H1 (cell line): Measurements from ENCODE around the gene DCAF17. TPM values are rescaled to one million over a fixed set of nuclear protein-coding genes. Genes with fewer than 3 reads are reported as not detected.

Source experiments
- BRCA1 ChIP-seq: IDR thresholded peaks from 2 replicates; pipeline ENCODE4 v1.6.1; 2012; ENCODE audit warnings: low read depth, low read length, improper control_type of control experiment
- CTBP2 ChIP-seq: IDR thresholded peaks from 2 replicates; pipeline ENCODE4 v1.7.0; 2011; ENCODE audit warnings: borderline replicate concordance, mild to moderate bottlenecking, moderate library complexity, mixed read lengths, low read length; ENCODE audit not compliant: insufficient read depth, insufficient read length
- HDAC2 ChIP-seq, 2 experiments: fragments of 300-600 bp in 1 of 2; sonication (generic) in 1 of 2; IDR thresholded peaks; 2 replicates each; pipeline ENCODE4 v1.6.1; 2011 to 2012; ENCODE audit warnings: low read depth in 2 of 2, low read length in 2 of 2, mild to moderate bottlenecking in 2 of 2, moderate library complexity in 2 of 2, borderline replicate concordance in 1 of 2, inconsistent platforms in 1 of 2
- JUN ChIP-seq: IDR thresholded peaks from 2 replicates; pipeline ENCODE4 v1.6.1; 2011; ENCODE audit warnings: low read depth, mild to moderate bottlenecking, improper control_type of control experiment, low read length
- NANOG ChIP-seq: IDR thresholded peaks from 2 replicates; pipeline ENCODE4 v1.6.1; 2011; ENCODE audit warnings: low read length, low read depth, mild to moderate bottlenecking, inconsistent platforms; ENCODE audit not compliant: insufficient read depth, poor library complexity, severe bottlenecking
- POLR2AphosphoS5 ChIP-seq: IDR thresholded peaks from 2 replicates; pipeline ENCODE4 v1.6.1; 2011; ENCODE audit warnings: low read depth, low read length
- POU5F1 ChIP-seq: IDR thresholded peaks from 2 replicates; pipeline ENCODE4 v1.6.1; 2011; ENCODE audit warnings: low read depth, mild to moderate bottlenecking, low read length, moderate library complexity
- TAF1 ChIP-seq: IDR thresholded peaks from 2 replicates; pipeline ENCODE4 v1.6.1; 2011; ENCODE audit warnings: mild to moderate bottlenecking, low read depth, low read length
- YY1 ChIP-seq: IDR thresholded peaks from 2 replicates; pipeline ENCODE4 v1.6.1; 2011; ENCODE audit warnings: low read depth, mild to moderate bottlenecking, low read length
- polyA plus RNA-seq, 7 experiments: library from polyadenylated mRNA; depleted of rRNA in 3 of 7; stranded (reverse) in 5 of 7; unstranded in 2 of 7; fragments of >200 nt in 5 of 7; fragments of 200-250 nt in 2 of 7; gene quantifications; 1 replicate in 5 of 7; 2 replicates in 1 of 7; 4 replicates in 1 of 7; pipeline versions ENCODE4 v1.2.1 to v1.2.3, GENCODE V29; 2011 to 2013; ENCODE audit warnings: missing spikeins in 2 of 7, mixed read lengths in 2 of 7
- total RNA-seq: library from RNA; stranded (reverse); fragmentation: NEBNext Ultra II Directional; extraction: Animal tissue kit (Norgen Biotek cat#: 25700); gene quantifications from 2 replicates; pipeline ENCODE4 v1.2.1, GENCODE V29; 2021
- TF ChIP-seq, protein P1 (sequence below): fragments of 300-600 bp; sonication (generic); IDR thresholded peaks from 2 replicates; pipeline ENCODE4 v1.7.1; 2012; ENCODE audit warnings: low read length, moderate library complexity, mild to moderate bottlenecking, inconsistent platforms; ENCODE audit not compliant: insufficient replicate concordance
- TF ChIP-seq, protein P2 (sequence below): IDR thresholded peaks from 2 replicates; pipeline ENCODE4 v1.6.1; 2011; ENCODE audit warnings: low read depth, mild to moderate bottlenecking, low read length; ENCODE audit not compliant: insufficient read depth

The DCAF17 gene
- total and polyA plus RNA-seq, 2 of the 8 experiments (the other 6 are each of a cell fraction or from before 2014, with no cell fraction given), result 10.7 to 30.0 TPM

DNA sequence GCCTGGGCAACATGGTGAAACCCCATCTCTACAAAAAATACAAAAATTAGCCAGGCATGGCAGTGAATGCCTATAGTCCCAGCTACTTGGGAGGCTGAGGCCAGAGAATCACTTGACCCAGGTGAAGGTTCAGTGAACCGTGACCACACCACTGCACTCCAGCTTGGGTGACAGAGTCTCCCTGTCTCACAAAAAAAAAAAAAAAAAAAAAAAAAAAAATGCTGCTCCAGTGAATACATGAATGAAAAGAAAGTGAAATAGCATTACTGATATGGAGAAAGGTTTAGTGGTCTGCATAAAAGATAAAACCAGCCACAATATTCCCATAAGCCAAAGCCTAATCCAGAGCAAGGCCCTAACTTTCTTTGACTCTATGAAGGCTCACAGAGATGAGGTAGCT is 44.7 kb upstream of the DCAF17 start (continued):
- TF ChIP-seq, protein P1, sequence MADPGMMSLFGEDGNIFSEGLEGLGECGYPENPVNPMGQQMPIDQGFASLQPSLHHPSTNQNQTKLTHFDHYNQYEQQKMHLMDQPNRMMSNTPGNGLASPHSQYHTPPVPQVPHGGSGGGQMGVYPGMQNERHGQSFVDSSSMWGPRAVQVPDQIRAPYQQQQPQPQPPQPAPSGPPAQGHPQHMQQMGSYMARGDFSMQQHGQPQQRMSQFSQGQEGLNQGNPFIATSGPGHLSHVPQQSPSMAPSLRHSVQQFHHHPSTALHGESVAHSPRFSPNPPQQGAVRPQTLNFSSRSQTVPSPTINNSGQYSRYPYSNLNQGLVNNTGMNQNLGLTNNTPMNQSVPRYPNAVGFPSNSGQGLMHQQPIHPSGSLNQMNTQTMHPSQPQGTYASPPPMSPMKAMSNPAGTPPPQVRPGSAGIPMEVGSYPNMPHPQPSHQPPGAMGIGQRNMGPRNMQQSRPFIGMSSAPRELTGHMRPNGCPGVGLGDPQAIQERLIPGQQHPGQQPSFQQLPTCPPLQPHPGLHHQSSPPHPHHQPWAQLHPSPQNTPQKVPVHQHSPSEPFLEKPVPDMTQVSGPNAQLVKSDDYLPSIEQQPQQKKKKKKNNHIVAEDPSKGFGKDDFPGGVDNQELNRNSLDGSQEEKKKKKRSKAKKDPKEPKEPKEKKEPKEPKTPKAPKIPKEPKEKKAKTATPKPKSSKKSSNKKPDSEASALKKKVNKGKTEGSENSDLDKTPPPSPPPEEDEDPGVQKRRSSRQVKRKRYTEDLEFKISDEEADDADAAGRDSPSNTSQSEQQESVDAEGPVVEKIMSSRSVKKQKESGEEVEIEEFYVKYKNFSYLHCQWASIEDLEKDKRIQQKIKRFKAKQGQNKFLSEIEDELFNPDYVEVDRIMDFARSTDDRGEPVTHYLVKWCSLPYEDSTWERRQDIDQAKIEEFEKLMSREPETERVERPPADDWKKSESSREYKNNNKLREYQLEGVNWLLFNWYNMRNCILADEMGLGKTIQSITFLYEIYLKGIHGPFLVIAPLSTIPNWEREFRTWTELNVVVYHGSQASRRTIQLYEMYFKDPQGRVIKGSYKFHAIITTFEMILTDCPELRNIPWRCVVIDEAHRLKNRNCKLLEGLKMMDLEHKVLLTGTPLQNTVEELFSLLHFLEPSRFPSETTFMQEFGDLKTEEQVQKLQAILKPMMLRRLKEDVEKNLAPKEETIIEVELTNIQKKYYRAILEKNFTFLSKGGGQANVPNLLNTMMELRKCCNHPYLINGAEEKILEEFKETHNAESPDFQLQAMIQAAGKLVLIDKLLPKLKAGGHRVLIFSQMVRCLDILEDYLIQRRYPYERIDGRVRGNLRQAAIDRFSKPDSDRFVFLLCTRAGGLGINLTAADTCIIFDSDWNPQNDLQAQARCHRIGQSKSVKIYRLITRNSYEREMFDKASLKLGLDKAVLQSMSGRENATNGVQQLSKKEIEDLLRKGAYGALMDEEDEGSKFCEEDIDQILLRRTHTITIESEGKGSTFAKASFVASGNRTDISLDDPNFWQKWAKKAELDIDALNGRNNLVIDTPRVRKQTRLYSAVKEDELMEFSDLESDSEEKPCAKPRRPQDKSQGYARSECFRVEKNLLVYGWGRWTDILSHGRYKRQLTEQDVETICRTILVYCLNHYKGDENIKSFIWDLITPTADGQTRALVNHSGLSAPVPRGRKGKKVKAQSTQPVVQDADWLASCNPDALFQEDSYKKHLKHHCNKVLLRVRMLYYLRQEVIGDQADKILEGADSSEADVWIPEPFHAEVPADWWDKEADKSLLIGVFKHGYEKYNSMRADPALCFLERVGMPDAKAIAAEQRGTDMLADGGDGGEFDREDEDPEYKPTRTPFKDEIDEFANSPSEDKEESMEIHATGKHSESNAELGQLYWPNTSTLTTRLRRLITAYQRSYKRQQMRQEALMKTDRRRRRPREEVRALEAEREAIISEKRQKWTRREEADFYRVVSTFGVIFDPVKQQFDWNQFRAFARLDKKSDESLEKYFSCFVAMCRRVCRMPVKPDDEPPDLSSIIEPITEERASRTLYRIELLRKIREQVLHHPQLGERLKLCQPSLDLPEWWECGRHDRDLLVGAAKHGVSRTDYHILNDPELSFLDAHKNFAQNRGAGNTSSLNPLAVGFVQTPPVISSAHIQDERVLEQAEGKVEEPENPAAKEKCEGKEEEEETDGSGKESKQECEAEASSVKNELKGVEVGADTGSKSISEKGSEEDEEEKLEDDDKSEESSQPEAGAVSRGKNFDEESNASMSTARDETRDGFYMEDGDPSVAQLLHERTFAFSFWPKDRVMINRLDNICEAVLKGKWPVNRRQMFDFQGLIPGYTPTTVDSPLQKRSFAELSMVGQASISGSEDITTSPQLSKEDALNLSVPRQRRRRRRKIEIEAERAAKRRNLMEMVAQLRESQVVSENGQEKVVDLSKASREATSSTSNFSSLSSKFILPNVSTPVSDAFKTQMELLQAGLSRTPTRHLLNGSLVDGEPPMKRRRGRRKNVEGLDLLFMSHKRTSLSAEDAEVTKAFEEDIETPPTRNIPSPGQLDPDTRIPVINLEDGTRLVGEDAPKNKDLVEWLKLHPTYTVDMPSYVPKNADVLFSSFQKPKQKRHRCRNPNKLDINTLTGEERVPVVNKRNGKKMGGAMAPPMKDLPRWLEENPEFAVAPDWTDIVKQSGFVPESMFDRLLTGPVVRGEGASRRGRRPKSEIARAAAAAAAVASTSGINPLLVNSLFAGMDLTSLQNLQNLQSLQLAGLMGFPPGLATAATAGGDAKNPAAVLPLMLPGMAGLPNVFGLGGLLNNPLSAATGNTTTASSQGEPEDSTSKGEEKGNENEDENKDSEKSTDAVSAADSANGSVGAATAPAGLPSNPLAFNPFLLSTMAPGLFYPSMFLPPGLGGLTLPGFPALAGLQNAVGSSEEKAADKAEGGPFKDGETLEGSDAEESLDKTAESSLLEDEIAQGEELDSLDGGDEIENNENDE, result no peak
- no peak for TF ChIP-seq JUN
- TF ChIP-seq HDAC2 (IDR thresholded peaks at IDR 0.05; ENCODE audit: borderline replicate concordance in 1 of 2, low read depth in 2 of 2, low read length in 2 of 2), result no peak
- TF ChIP-seq POLR2AphosphoS5, result no peak
- TF ChIP-seq CTBP2, result no peak
- TF ChIP-seq TAF1, result no peak
- no peak for TF ChIP-seq YY1
- TF ChIP-seq, protein P2, sequence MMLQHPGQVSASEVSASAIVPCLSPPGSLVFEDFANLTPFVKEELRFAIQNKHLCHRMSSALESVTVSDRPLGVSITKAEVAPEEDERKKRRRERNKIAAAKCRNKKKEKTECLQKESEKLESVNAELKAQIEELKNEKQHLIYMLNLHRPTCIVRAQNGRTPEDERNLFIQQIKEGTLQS, result no peak
- no peak for TF ChIP-seq NANOG
- TF ChIP-seq BRCA1, result no peak
- TF ChIP-seq POU5F1, result no peak
